ENCODE data around the gene ABHD1.

GRCh38 chr2:27095427-27095744, 28.2 kb upstream of the ABHD1 start:
- TF ChIP-seq CTCF (IDR thresholded peaks at IDR 0.05; ENCODE audit: low read depth, low read length) (no peak), EZH2phosphoT487 (IDR thresholded peaks at IDR 0.05; ENCODE audit: low read depth) (no peak)

Data from OCI-LY3 (cell line).